A549 (cell line): ENCODE data around the gene SLC9A9.

Source experiments
- JUNB ChIP-seq: fragments of >200 bp; sonication (Bioruptor Twin); formaldehyde crosslinking; IDR thresholded peaks from 2 replicates; pipeline ENCODE4 v1.6.1; 2016
- POLR2A ChIP-seq: IDR thresholded peaks from 2 replicates; pipeline ENCODE4 v1.6.1; 2012; ENCODE audit warnings: mild to moderate bottlenecking, low read length
- RCOR1 ChIP-seq: fragments of 150-350 bp; IDR thresholded peaks from 2 replicates; pipeline ENCODE4 v1.6.1; 2014; ENCODE audit warnings: antibody characterized with exemption, low read length, low read depth
- RFX5 ChIP-seq: fragments of 450-650 bp; IDR thresholded peaks from 2 replicates; pipeline ENCODE4 v1.7.1; 2014; ENCODE audit warnings: antibody characterized with exemption, mild to moderate bottlenecking, moderate library complexity

DNA sequence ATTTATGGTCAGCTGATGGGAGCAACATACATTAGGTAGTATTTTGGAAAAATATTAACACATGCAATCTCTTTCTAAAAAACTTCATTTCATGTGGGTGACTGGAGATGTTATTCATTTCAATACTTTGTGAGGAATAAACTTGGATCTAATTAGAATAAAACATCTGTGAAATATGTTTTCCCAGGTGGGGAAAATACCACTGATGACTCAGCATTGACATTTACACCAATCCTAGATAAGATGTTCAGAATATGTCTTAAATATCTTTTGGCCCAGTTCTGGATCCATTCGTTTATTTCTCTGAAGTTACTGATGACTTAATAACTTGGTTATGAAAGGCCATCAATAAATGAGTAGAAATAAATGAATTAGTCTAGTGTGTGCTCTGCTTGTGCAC lies 481.1 kb downstream of the SLC9A9 start:
- TF ChIP-seq RFX5, result no peak
- TF ChIP-seq JUNB, result no peak
- no peak for TF ChIP-seq RCOR1
- TF ChIP-seq POLR2A, result no peak
